H9 (cell line): ENCODE measurements around the gene MALRD1. TPM values are rescaled to one million over a fixed set of nuclear protein-coding genes. Genes with fewer than 3 reads are reported as not detected.

Experiments used
- DNase-seq: peaks from one replicate; pipeline ENCODE4 v3.0.0-alpha.2; 2017
- H2AFZ ChIP-seq: one replicate; pipeline ENCODE4 v1.6.1; 2013; ENCODE audit warnings: mild to moderate bottlenecking, low read length, control low read depth, moderate library complexity
- H2AK5ac ChIP-seq: 2 replicates; pipeline ENCODE4 v1.6.1; 2013; ENCODE audit warnings: low read length, control low read depth, mixed read lengths; ENCODE audit not compliant: insufficient read length
- H2BK120ac ChIP-seq: one replicate; pipeline ENCODE4 v1.6.1; 2013; ENCODE audit warnings: low read depth, mild to moderate bottlenecking, low read length, control low read depth, inconsistent platforms; ENCODE audit not compliant: poor library complexity, severe bottlenecking
- H2BK12ac ChIP-seq: 2 replicates; pipeline ENCODE4 v1.6.1; 2013; ENCODE audit warnings: low read length, control low read depth, mixed read lengths, low read depth; ENCODE audit not compliant: insufficient read length
- H2BK15ac ChIP-seq: 2 replicates; pipeline ENCODE4 v1.6.1; 2013; ENCODE audit warnings: low read depth, low read length, control low read depth
- H2BK20ac ChIP-seq: one replicate; pipeline ENCODE4 v1.6.1; 2013; ENCODE audit warnings: low read depth, mild to moderate bottlenecking, low read length, control low read depth, inconsistent platforms; ENCODE audit not compliant: poor library complexity, severe bottlenecking
- H2BK5ac ChIP-seq: 2 replicates; pipeline ENCODE4 v1.6.1; 2013; ENCODE audit warnings: low read length, control low read depth, mixed read lengths; ENCODE audit not compliant: insufficient read length
- H3K14ac ChIP-seq: 2 replicates; pipeline ENCODE4 v1.6.1; 2013; ENCODE audit warnings: low read length, control low read depth; ENCODE audit not compliant: insufficient read depth
- H3K18ac ChIP-seq: 2 replicates; pipeline ENCODE4 v1.6.1; 2013; ENCODE audit warnings: low read depth, mild to moderate bottlenecking, mixed read lengths, low read length, control low read depth; ENCODE audit not compliant: insufficient read length
- H3K23ac ChIP-seq: 2 replicates; pipeline ENCODE4 v1.6.1; 2013; ENCODE audit warnings: low read length, control low read depth, mixed read lengths, low read depth; ENCODE audit not compliant: insufficient read length
- H3K23me2 ChIP-seq: 2 replicates; pipeline ENCODE4 v1.6.1; 2013; ENCODE audit warnings: low read depth, mild to moderate bottlenecking, mixed read lengths, low read length, control low read depth; ENCODE audit not compliant: insufficient read length, poor library complexity, severe bottlenecking
- H3K27ac ChIP-seq: 2 replicates; pipeline ENCODE4 v1.5.1; 2013; ENCODE audit warnings: low read length, control low read depth, mixed read lengths, low read depth; ENCODE audit not compliant: insufficient read length
- H3K27me3 ChIP-seq: 2 replicates; pipeline ENCODE4 v1.6.1; 2013; ENCODE audit warnings: low read length, control low read depth, inconsistent platforms; ENCODE audit not compliant: insufficient read depth
- H3K4ac ChIP-seq: 2 replicates; pipeline ENCODE4 v1.6.1; 2013; ENCODE audit warnings: low read depth, mild to moderate bottlenecking, control low read depth, inconsistent platforms, low read length, moderate library complexity
- H3K4me1 ChIP-seq: 2 replicates; pipeline ENCODE4 v1.6.1; 2013; ENCODE audit warnings: low read length, control low read depth, inconsistent platforms; ENCODE audit not compliant: insufficient read depth
- H3K4me2 ChIP-seq: 2 replicates; pipeline ENCODE4 v1.6.1; 2013; ENCODE audit warnings: low read length, control low read depth, mixed read lengths; ENCODE audit not compliant: insufficient read length, insufficient read depth
- H3K56ac ChIP-seq: 2 replicates; pipeline ENCODE4 v1.6.1; 2013; ENCODE audit warnings: low read depth, mild to moderate bottlenecking, mixed read lengths, low read length, control low read depth; ENCODE audit not compliant: insufficient read length
- H3K79me1 ChIP-seq: 2 replicates; pipeline ENCODE4 v1.6.1; 2013; ENCODE audit warnings: low read depth, mild to moderate bottlenecking, moderate library complexity, low read length, control low read depth, inconsistent platforms; ENCODE audit not compliant: insufficient read depth, poor library complexity, severe bottlenecking
- H3K79me2 ChIP-seq: 2 replicates; pipeline ENCODE4 v1.6.1; 2013; ENCODE audit warnings: low read length, control low read depth, inconsistent platforms; ENCODE audit not compliant: insufficient read depth
- H3K9ac ChIP-seq: 2 replicates; pipeline ENCODE4 v1.6.1; 2013; ENCODE audit warnings: low read length, control low read depth, mixed read lengths; ENCODE audit not compliant: insufficient read length; ENCODE audit errors: extremely low read depth
- H3K9me3 ChIP-seq: one replicate; pipeline ENCODE4 v1.6.1; 2013; ENCODE audit warnings: low read depth, low read length, inconsistent platforms; ENCODE audit not compliant: control insufficient read depth
- H3T11ph ChIP-seq: one replicate; pipeline ENCODE4 v1.6.1; 2013; ENCODE audit warnings: mild to moderate bottlenecking, low read length, control low read depth, inconsistent platforms
- H4K20me1 ChIP-seq: one replicate; pipeline ENCODE4 v1.6.1; 2013; ENCODE audit not compliant: control insufficient read depth, insufficient read length, insufficient read depth
- H4K5ac ChIP-seq: 2 replicates; pipeline ENCODE4 v1.6.1; 2013; ENCODE audit warnings: low read depth, mild to moderate bottlenecking, mixed read lengths, low read length, control low read depth; ENCODE audit not compliant: insufficient read length
- H4K8ac ChIP-seq: replicated peaks from 2 replicates; pipeline ENCODE4 v1.6.1; 2013; ENCODE audit warnings: low read length, control low read depth, mixed read lengths, low read depth; ENCODE audit not compliant: insufficient read length
- H4K91ac ChIP-seq: 2 replicates; pipeline ENCODE4 v1.6.1; 2013; ENCODE audit warnings: low read depth, mild to moderate bottlenecking, moderate library complexity, mixed read lengths, low read length, control low read depth; ENCODE audit not compliant: insufficient read length
- H3K27ac Mint-ChIP-seq, 3 experiments: 2 replicates in 2 of 3; 3 replicates in 1 of 3; pipeline ENCODE4 v1.8.0; 2020 to 2021; ENCODE audit warnings: mixed read lengths in 3 of 3, mild to moderate bottlenecking in 1 of 3, moderate library complexity in 1 of 3
- H3K27me3 Mint-ChIP-seq: 2 replicates; pipeline ENCODE4 v1.8.0; 2021; ENCODE audit warnings: low read depth, mild to moderate bottlenecking, moderate library complexity, mixed read lengths
- H3K36me3 Mint-ChIP-seq, 3 experiments: 2 replicates in 2 of 3; 3 replicates in 1 of 3; pipeline ENCODE4 v1.8.0; 2020 to 2021; ENCODE audit warnings: low read depth in 3 of 3, mixed read lengths in 3 of 3; ENCODE audit not compliant: insufficient read depth in 1 of 3
- H3K4me1 Mint-ChIP-seq, 2 experiments: 2 replicates each; pipeline ENCODE4 v1.8.0; 2020; ENCODE audit warnings: mixed read lengths in 2 of 2
- H3K4me3 Mint-ChIP-seq, 2 experiments: 2 replicates in 1 of 2; 3 replicates in 1 of 2; pipeline ENCODE4 v1.8.0; 2020 to 2021; ENCODE audit warnings: mild to moderate bottlenecking in 2 of 2, mixed read lengths in 2 of 2, moderate library complexity in 1 of 2
- H3K9me3 Mint-ChIP-seq, 2 experiments: 2 replicates in 1 of 2; 3 replicates in 1 of 2; pipeline ENCODE4 v1.8.0; 2020; ENCODE audit warnings: mild to moderate bottlenecking in 2 of 2, mixed read lengths in 2 of 2, moderate library complexity in 1 of 2
- WGBS: extraction: QIAGEN DNeasy Blood & Tissue Kit; methylation state at CpG from one replicate; pipeline ENCODE4 v1.1.7; 2013; ENCODE audit warnings: missing lambda C conversion rate, low lambda C conversion rate, mixed read lengths; ENCODE audit not compliant: insufficient read length; ENCODE audit errors: extremely low coverage; 5-methylcytosine and 5-hydroxymethylcytosine counted together
- total RNA-seq: library from RNA; stranded (reverse); gene quantifications from 2 replicates; pipeline ENCODE4 v1.2.1, GENCODE V29; 2021
- TF ChIP-seq, protein P1 (sequence below): fragments of 200-600 bp; sonication (generic); conservative IDR thresholded peaks from 3 replicates; pipeline ENCODE4 v1.8.0; 2021; ENCODE audit warnings: antibody characterized with exemption, mild to moderate bottlenecking

The MALRD1 gene
- total RNA-seq, 1 experiment from 2014 or later: 0.20 TPM

DNA sequence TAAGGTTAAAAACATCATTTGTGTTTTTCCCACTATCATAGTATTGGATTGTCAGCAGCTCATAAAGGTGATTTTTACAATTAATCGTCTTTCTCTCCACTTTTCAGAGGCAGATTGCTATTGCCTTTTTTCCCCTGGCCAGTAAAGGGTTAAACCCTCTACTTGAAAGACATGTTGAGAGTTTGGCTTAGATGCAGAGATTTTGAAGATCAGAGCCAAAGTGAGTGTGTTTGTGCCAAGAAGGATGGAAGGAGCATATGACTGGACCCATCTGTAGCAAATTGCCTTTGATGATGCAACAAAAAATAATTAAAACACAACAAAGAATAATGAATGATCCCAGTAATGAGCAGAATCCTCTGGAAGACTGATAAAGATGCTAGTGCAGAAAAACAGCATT, 373.1 kb downstream of the MALRD1 start:
- no peak overlapping the region for H3K4ac ChIP-seq
- H3K4me3 Mint-ChIP-seq: no peak overlapping the region
- H2BK15ac ChIP-seq: no peak overlapping the region

More for the DNA sequence above, 373.1 kb downstream of the MALRD1 start:
- Histone ChIP-seq H3K23me2 (no peaks in the 10 kb centered on the region), H3K18ac (no peak overlapping the region), H3K9me3 (no peaks in the 10 kb centered on the region), H2BK120ac (no peak overlapping the region), H3K23ac (no peak overlapping the region), H2AK5ac (no peak overlapping the region), H3K79me2 (no peaks in the 10 kb centered on the region), H3K4me1 (peaks cover 12% of the 10 kb centered on the region; the same call in 1 of the 2 replicates), H2AFZ (no peak overlapping the region), H4K91ac (no peak overlapping the region), H3K27me3 (no peaks in the 10 kb centered on the region), H3K56ac (no peak overlapping the region), H3K27ac (no peak overlapping the region), H2BK20ac (no peak overlapping the region), H4K5ac (no peak overlapping the region), H3K9ac (no peak overlapping the region), H3K4me2 (no peak overlapping the region), H4K20me1 (no peaks in the 10 kb centered on the region), H2BK12ac (no peak overlapping the region), H4K8ac (no peak overlapping the region), H2BK5ac (no peak overlapping the region), H3K14ac (no peak overlapping the region), H3T11ph (no peak overlapping the region), H3K79me1 (no peaks in the 10 kb centered on the region)
- H3K9me3 Mint-ChIP-seq: no peaks in the 10 kb centered on the region
- TF ChIP-seq, protein P1, sequence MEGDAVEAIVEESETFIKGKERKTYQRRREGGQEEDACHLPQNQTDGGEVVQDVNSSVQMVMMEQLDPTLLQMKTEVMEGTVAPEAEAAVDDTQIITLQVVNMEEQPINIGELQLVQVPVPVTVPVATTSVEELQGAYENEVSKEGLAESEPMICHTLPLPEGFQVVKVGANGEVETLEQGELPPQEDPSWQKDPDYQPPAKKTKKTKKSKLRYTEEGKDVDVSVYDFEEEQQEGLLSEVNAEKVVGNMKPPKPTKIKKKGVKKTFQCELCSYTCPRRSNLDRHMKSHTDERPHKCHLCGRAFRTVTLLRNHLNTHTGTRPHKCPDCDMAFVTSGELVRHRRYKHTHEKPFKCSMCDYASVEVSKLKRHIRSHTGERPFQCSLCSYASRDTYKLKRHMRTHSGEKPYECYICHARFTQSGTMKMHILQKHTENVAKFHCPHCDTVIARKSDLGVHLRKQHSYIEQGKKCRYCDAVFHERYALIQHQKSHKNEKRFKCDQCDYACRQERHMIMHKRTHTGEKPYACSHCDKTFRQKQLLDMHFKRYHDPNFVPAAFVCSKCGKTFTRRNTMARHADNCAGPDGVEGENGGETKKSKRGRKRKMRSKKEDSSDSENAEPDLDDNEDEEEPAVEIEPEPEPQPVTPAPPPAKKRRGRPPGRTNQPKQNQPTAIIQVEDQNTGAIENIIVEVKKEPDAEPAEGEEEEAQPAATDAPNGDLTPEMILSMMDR: no peak
- no CpG with 5 or more reads among the region's 1 CpG for WGBS
- H3K27ac Mint-ChIP-seq: no peak overlapping the region
- no peaks in the 10 kb centered on the region; the same call in 1 of the 2 replicates for H3K27me3 Mint-ChIP-seq
- H3K36me3 Mint-ChIP-seq: no peaks in the 10 kb centered on the region
- DNase-seq: no peak
- H3K4me1 Mint-ChIP-seq: peaks cover 43 to 44% of the 10 kb centered on the region in 2 experiments
